Keratinocyte (primary cell): Measurements from ENCODE around the gene HOXA11.

Experiments used
- CTCF ChIP-seq, 3 experiments: IDR thresholded peaks in 1 of 3; conservative IDR thresholded peaks in 1 of 3; optimal IDR thresholded peaks in 1 of 3; 2 replicates in 2 of 3; 3 replicates in 1 of 3; pipeline versions ENCODE3 to v1.5.1; 2011; ENCODE audit warnings: low read length in 3 of 3, mild to moderate bottlenecking in 3 of 3, moderate library complexity in 2 of 3, control low read depth in 1 of 3, inconsistent platforms in 1 of 3; ENCODE audit not compliant: insufficient read depth in 2 of 3; ENCODE audit errors: extremely low read depth in 1 of 3
- EZH2 ChIP-seq: IDR thresholded peaks from one replicate; pipeline ENCODE4 v1.6.1; 2012; ENCODE audit warnings: inconsistent platforms, mild to moderate bottlenecking, low read length, moderate library complexity

- no peak for TF ChIP-seq CTCF (optimal IDR thresholded peaks at IDR 0.05 in 1 of 3, IDR thresholded peaks at IDR 0.05 in 1 of 3, conservative IDR thresholded peaks at IDR 0.05 in 1 of 3; ENCODE audit: extremely low read depth in 1 of 3, insufficient read depth in 2 of 3, low read length in 3 of 3)
- no peak for TF ChIP-seq EZH2
These were observed 29.9 kb downstream of the HOXA11 start for GRCh38 chr7:27154901-27155815.
